RWPE1 (cell line): ENCODE data around the gene KRT31.

Experiments
- CTCF ChIA-PET: fragments of 350-600 bp; sonication (Branson Sonifier 250); formaldehyde crosslinking; extraction: SDS; loops from one replicate; lab custom pipeline; 2021; lab: Yijun Ruan, JAX
- POLR2A ChIA-PET: fragments of 400-600 bp; formaldehyde crosslinking; extraction: SDS; loops from one replicate; lab custom pipeline; 2020; ENCODE audit warnings: antibody characterized with exemption; ENCODE audit not compliant: low non-redundant PET; lab: Yijun Ruan, JAX
- DNase-seq: peaks from one replicate; pipeline ENCODE4 v3.0.0; 2012; ENCODE audit warnings: low spot score
- H3K27ac ChIP-seq: fragments of 450-650 bp; 2 replicates; pipeline ENCODE4 v1.5.1; 2017
- CTCF ChIP-seq: fragments of 450-650 bp; conservative IDR thresholded peaks from 2 replicates; pipeline ENCODE4 v1.5.1; 2017; ENCODE audit warnings: low read depth, mild to moderate bottlenecking

KRT31 gene

GRCh38 chr17:41394254-41394996 is 3.0 kb downstream of the KRT31 start:
- CTCF ChIA-PET = no interaction called here
- H3K27ac ChIP-seq = peak overlapping the region; percentile 71
- no peak for TF ChIP-seq CTCF
- POLR2A ChIA-PET = no interaction called here
- DNase-seq = peak; percentile 32

GRCh38 chr17:41393826-41394225 is 3.6 kb downstream of the KRT31 start:
- CTCF ChIA-PET = no interaction called here

GRCh38 chr17:41393294-41393693 is 4.1 kb downstream of the KRT31 start:
- peak overlapping the region; percentile 50; the same call in 1 of the 2 replicates for H3K27ac ChIP-seq
- POLR2A ChIA-PET = no interaction called here
- TF ChIP-seq CTCF = no peak
- DNase-seq = no peak
- CTCF ChIA-PET = no interaction called here

More at GRCh38 chr17:41393826-41394225, 3.6 kb downstream of the KRT31 start:
- peak overlapping the region; percentile 50 for H3K27ac ChIP-seq
- no peak for TF ChIP-seq CTCF
- no peak for DNase-seq
- POLR2A ChIA-PET = no interaction called here

- ChIA-PET CTCF (no interaction called here), POLR2A (no interaction called here)
- no peak for TF ChIP-seq CTCF
- no peak for DNase-seq
- no peak overlapping the region for H3K27ac ChIP-seq
Measured at GRCh38 chr17:41392278-41392677, 5.1 kb downstream of the KRT31 start.

GRCh38 chr17:41391535-41391934 is 5.9 kb downstream of the KRT31 start:
- no peak for TF ChIP-seq CTCF
- POLR2A ChIA-PET = no interaction called here
- no peak overlapping the region for H3K27ac ChIP-seq
- DNase-seq = no peak
- CTCF ChIA-PET = no interaction called here

- ChIA-PET POLR2A (no interaction called here), CTCF (interaction anchor here (0.6 to 0.7 kb wide), 2 partner anchors 16 to 144 kb away, joined by 3 to 4 read pairs; no protein-coding TSS in a partner anchor)
- H3K27ac ChIP-seq = no peak overlapping the region
- no peak for DNase-seq
- no peak for TF ChIP-seq CTCF
Measured at GRCh38 chr17:41390411-41390938, 6.9 kb downstream of the KRT31 start.
